Activated CD4-positive, CD25-positive, alpha-beta regulatory T cell treated with anti-CD3 and anti-CD28 coated beads, Interleukin-2, amount 50 U/mL, for 72 hours (primary cell): Measurements from ENCODE around the gene EEF1G.
"Not testable (repeated sequence)": the region's sequence is repeated elsewhere in the genome, so short reads cannot be mapped to it uniquely, and the experiment has no call there.

Source experiments
- DNase-seq: peaks from one replicate; pipeline ENCODE4 v3.0.0; 2021

EEF1G gene

DNA sequence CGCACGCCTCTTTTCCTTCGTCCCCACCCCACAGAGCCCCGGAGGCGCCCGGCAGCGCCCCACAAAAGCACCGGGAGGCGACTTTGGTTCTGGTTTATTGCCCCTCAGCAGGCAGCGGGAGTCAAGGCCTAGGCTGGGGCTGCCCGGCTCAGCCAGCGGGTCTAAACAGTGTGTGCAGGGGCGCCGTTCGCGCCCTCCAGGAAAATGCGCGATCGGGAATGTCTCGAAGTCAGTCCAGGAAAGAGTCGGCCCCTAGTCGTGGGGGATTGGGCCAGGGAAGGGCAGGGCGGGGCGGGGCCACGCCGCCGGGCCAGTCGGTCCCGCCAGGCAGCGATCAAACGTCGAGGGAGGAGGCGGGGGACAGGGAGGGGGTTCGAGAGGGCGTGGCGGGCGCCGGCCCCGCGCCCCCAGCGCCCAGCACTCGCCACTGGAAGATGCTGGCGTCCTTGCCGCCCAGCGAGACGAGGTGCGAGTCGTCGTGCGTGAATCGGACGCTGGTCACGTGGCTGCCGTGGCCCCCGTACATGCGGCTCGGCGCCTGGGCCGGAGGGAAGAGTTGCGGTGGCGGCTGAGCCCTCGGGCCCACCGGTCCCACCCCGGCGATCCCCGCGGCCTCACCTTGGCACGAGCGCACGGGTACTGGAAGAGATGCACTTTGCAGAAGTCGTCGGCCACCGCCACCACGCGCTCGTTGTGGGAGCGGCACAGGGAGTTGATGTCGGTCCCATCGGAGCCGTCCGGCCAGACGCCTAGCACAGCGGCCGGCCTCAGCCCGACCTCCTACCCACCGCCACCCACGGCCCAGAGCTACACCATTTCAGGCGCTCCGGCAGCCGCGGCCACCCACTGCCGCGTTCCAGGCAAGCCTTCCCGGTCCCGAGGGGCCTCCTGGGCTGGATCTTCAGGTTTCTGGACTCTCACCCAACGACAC is 28.7 kb upstream of the EEF1G start:
- peak; percentile 50 for DNase-seq

DNA sequence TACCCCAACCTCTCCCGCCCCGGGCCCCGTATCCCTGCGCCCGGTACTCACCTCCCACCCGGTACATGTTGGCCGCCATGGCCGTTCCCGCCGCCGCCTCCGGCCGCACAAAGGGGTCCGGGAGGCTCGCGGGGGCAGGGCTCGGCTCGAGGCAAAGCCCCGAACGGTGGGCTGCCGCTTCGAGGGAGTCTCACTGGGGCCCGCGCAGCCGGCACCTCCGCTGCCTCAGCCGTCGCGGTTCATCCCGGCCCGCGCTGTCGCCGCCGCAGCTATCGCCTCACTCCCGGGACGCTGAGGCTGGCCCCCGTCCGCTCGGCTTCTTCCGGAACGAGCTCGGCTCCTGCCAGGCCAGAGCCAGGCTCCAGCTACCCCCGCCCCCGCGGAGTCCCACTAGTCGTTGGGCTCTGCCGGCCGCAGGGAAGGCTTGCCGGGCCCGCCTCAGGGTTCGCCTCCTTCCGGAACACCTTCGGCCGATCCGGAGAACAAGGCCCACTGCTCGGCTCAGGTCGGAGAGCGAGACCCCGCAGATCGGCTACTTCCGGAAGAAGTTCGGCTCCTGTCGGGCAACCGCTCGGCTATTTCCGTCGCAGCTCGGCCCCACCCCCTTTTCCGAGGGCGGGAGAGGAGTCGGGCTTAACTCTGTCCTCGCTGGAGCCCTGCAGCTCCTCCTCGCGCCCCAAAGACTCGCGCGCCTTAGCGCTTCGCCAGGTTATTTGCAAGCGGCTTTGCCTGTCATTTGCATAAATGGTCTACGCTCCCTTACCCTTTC is 27.9 kb upstream of the EEF1G start, which contains the start of gene MTA2:
Gene MTA2, minus strand, starts transcription at position 494 of the 769 bp plus-strand sequence. Its CDS starts 415 bp downstream, at position 79.
- DNase-seq = peak; percentile 100

GRCh38 chr11:62601122-62601371 is 27.4 kb upstream of the EEF1G start:
- DNase-seq = no peak

DNA sequence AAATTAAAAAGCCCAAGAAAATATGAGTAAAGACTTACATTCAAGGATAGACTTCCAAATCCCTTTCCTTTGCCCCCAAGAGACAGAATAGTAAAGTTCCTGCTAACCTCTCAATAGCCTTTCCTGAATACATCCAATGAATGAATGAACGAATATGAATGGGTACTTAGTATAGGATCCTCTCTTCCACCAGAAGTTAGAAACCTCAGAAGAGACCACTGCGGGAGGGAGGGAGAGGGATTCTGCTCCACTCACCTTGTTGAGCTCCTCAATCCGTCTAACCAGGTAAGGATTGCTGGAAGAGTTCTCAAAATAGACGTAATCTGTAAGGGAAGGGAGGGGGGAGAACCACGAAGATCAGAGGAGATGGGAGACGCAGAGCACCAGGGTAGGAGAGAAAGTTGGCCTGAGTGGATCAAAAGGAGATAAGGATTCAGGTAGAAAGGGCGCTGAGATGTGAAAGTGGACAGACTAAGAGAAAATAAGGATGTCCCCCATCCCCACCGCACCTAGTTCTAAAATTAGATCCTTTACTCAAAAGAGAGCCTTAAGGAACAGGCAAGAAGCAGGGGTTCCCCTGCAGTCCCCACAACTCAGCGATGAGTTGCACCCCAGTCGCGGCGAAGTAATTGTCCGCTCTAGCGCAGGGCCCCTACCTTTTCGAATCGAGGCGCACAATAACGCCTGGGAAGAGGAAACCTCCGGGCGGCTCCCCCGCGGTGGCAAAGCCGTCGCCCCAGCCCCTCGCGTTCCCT is 26.9 kb upstream of the EEF1G start:
- DNase-seq = no peak

DNA sequence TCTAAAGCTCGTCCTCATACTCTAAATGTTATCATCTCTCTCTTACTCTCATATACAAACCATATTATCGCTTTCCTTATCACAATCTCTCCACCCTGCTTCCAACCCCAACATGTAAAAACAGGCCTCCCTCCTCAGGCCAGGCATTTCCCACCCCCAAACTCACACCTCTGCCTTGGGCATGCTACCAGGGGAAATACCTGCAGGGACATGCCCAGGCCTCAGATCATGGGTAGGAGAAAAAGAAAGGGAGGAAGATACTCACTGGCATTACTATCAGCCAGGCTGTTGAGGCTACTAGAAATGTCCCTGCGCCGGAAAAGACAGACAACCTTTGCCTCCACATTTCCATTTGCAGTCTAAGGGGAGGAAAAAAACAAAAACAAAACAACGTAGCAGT is 26.2 kb upstream of the EEF1G start:
- no peak for DNase-seq

DNA sequence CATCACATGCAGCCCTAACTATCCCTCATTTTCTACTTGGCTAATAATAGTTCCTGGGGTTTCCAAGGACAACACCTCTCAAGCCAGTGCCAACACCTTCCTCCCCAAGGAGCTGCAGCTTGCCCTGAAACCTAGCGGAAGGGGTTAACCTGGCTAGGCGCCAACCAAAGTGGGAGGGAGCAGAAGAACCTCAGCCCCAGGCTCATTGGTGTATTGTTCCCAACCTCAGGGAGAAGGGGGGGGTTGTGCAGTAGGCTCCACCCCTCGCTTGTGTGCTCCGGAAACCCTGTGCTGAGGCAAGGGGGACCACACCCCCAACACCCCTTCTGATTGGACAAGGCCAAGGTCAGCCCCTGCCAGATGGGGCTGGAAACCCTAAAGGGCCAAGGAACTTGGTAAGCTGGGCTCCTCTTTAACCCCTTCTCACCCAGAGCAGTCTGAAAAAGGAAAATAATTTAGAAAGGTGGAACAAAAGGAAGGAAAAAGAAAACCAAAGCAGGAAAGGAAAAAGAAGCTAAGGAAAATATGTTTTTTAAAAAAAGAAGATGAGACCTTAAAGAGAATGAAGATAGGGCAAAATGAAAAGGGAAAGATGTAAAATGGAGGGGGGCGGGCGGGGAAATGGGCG is 25.5 kb upstream of the EEF1G start:
- DNase-seq = peak; percentile 84

GRCh38 chr11:62595124-62595523 is 21.4 kb upstream of the EEF1G start:
- no peak for DNase-seq

DNA sequence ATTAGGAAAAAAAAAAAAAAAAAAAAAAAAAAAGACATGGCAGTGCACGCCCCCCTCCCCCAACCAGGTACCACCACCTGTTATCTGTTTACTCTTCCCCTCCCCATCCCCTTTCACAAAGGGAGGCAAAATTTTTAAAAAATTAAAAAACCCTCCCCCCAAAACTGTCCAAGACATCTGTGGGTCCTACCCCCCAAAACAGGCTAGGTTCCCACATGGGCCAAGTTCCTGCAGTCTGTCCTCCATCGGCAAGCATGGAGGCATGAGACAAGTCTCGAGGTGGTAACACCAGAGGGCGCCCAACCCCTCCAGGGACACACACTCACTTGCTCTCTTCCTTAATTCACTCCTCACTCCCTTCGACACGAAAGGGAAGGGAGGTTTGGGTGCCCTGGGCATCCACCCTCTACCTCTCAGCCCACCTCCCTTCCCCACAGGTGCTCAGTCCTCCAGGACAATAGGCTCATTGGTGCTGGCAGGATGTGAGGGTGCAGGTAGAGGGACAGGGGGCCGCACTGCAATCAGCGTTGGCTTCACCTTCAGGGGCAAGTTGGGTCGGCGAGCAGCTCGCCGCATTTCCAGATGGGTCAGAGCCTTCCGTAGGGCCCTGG is 19.8 kb upstream of the EEF1G start:
- peak; percentile 61 for DNase-seq

DNA sequence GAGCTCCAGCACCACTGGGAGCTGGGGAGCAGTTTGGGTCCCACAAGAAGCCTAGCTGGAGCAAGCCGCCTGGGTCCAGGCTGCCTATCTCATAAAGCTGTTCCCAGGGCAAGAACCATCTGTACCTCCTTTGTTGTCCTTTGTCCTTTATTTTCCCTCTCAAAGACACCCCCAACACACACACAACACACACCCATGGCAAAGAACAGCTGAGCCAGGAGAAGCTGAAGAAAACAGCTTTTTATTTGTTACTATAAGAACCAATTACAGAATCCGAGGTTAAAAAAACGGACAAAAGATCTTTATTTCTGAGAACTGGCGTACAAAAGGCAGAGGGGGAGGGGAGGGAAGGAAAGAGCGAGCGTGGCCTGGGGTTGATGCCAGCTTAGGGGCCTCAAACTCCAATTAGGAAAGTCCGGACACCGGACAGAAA is 19.3 kb upstream of the EEF1G start:
- DNase-seq = no peak

GRCh38 chr11:62592146-62592815 is 18.6 kb upstream of the EEF1G start:
- no peak for DNase-seq

DNA sequence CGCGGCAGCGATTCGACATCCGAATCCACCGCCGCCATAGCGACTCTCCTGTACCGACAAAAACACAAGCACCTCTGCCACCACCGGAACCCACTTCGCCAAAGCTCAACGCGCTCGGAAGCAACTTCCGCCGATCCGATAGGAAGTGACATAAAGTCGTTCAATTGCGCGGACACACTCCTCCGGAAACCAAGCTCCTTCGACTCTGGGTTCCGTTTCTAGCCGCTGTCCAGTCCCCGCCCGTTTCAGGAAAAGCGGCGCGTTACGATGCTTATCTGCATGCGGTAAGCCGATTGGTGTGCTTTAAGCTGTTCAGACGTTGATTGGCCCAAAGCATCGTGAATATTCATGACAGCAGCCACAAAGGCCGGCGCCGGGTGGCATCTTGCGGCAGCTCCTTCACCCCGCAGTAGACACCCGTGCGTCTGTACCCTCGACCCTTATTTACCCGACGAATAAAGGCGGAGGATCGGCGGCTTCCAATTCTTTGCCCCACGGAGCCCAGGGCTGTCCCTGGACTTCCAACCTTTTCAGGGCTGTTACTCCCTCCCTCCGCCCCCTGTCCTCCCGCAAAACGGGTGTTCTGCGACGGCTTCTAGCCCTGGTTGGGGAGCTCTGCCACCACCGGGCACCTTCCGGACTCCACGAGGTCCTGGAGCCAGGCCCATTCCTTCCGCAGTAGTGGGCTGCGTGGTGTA is 17.9 kb upstream of the EEF1G start, which contains the start of gene TUT1:
Gene TUT1, minus strand, starts transcription at position 76 of the 698 bp plus-strand sequence. Its CDS starts 38 bp downstream, at position 38.
- peak; percentile 92 for DNase-seq

DNA sequence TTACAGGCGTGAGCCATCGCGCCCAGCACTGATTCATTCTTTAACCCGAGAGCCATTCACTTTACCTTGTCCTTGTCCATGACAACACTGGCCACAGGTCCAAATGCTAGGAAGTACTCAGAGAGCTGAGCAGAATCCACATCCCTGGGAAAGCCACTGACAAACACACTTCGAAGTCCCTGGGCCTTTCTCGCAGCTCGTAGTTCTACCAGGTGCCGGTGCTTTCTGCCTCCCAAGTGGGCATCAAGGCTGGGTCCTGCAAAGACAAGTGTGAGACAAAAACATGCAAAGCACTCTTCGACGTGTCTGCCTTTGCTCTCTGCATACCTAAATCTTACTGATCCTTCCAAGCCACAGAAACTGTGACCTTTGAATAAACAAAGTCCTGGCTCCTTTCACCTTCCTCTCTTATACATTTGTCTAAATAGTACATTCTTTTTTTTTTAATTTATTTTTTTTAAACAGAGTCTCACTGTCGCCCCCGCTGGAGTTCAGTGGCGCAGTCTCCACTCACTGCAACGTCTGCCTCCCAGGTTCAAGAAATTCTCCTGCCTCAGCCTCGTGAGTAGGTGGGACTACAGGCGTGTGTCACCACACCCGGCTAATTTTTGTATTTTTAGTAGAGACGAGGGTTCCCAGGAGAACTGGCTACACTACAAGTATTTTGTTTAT is 15.4 kb upstream of the EEF1G start:
- DNase-seq = no peak

DNA sequence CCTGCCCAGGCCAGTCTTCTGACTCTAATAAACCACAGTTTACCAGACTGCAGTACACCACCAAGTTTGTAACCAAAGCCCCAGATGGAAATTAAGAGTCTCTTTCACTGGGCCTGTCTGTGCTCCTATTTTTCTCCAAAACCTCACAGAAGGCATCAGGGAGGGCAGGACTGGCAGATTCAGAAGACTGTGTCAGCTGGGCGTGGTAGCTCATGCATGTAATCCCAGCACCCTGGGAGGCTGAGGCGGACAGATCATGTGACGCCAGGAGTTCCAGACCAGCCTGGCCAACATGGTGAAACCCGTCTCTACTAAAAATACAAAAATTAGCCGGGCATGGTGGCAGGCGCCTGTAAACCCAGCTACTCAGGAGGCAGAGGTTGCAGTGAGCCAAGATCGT is 11.7 kb upstream of the EEF1G start:
- DNase-seq = not testable (repeated sequence)

- DNase-seq = not testable (repeated sequence)
Measured at GRCh38 chr11:62581735-62582134, 8.0 kb upstream of the EEF1G start.

GRCh38 chr11:62580959-62581715 is 7.4 kb upstream of the EEF1G start:
- no peak for DNase-seq

GRCh38 chr11:62579252-62579651 is 5.6 kb upstream of the EEF1G start:
- DNase-seq = no peak

DNA sequence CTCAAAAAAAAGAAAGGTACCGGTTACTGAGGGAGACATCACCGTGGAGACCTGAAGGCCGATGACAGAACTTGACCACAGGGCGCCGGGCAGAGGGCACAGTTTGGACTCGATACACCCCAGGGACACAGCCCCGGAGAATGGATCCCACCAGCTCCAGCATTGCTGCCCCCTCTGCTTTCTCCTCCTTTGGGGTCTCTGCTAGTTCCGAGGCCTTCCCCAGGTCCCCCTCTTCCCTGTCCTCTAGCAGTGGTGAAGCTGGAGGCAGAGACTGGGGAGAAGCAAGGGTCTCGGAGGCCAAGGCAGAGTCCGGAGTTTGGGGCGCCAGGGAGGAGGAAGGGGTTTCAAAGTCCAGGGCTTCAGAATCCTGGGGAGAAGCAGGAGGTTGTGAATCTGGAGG is 4.8 kb upstream of the EEF1G start:
- DNase-seq = no peak

DNA sequence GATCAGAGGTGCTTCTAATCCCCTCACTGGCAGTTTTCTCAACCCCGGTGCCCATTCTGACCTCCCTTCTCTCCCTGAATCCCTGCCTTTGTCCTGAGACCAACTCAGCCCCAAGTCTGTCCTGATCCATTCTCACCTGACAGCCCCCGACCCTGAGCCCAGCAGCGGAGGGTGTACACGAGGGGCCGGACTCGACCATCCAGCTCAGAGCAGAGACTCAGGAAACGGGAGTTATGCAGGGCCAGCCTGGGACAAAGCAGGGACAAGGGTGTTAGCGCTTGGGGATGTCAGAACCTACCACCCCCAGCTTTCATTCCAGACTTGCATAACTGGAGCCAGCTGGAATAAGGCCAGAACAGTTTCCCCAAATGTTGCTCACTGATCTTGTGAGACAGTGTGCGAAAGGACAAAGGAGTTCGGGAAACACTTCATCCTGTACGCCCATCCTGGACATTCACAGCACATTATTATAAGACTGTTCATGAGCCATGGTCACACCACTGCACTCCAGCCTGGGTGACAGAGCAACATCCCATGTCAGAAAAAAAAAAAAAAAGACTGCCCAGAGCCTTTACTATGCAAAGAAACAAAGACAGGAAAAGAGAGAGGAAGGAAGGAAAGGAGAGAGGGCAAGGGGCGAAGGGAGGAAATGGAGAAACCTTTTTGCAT is 3.5 kb upstream of the EEF1G start:
- no peak for DNase-seq

DNA sequence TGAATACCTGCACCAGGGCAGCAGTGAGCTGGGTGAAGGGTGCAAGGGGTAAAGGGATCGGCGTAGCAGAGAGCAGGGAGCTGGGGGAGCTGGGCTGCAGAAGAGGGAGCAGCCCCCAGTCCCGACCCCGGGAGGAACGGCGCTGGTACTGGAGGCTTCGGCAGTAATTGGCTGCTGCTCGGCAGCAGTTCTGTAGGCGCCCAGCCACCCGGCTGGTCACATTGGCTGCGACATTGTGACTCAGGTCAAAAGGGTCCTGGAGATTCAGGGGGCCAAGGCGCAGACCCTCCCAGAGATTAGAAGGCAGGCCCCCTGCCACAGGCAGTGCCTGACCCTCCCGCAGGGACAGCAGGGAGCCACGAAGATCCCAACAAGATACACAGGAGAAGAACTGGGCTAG is 2.1 kb upstream of the EEF1G start:
- DNase-seq = no peak
